ENCODE data around the gene E2F6.

Gene E2F6

DNA sequence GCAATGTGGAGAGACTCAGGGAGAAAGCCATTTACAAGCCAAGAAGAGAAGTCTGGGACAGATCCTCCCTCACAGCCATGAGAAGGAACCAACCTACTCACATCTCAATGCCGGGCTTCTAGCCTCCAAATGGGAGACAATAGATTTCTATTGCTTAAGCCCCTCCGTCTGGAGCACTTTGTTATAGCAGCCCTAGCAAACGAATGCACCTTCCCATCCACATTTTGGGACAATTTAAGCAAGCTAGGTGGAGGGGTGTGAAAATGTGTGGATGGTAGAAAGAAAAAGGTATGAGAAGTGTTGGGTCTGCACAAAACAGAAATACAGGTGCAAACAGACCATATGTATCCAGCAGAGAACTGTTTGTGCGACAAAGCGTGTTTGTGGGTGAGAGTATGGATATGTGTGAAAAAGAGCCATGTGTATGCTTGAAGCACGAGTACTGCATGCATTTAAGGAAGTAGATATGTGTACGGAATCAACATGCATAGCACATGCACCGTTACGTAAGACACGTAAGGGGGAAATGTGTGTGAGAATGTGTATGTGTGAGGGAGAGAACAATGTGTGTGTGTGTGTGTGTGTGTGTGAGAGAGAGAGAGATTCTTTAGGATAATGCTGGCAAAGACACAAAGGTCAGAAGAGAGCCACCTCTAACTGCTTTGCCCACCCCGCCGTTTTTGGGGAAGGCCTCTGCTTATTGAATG lies 13.1 kb upstream of the E2F6 start:
- CTCF ChIA-PET = interaction anchor here (9.3 kb wide), 1 partner anchor 105 kb away, joined by 141 read pairs; no protein-coding TSS in a partner anchor
- DNase-seq (ENCODE audit: low spot score) = no peak
- TF ChIP-seq, protein P1, sequence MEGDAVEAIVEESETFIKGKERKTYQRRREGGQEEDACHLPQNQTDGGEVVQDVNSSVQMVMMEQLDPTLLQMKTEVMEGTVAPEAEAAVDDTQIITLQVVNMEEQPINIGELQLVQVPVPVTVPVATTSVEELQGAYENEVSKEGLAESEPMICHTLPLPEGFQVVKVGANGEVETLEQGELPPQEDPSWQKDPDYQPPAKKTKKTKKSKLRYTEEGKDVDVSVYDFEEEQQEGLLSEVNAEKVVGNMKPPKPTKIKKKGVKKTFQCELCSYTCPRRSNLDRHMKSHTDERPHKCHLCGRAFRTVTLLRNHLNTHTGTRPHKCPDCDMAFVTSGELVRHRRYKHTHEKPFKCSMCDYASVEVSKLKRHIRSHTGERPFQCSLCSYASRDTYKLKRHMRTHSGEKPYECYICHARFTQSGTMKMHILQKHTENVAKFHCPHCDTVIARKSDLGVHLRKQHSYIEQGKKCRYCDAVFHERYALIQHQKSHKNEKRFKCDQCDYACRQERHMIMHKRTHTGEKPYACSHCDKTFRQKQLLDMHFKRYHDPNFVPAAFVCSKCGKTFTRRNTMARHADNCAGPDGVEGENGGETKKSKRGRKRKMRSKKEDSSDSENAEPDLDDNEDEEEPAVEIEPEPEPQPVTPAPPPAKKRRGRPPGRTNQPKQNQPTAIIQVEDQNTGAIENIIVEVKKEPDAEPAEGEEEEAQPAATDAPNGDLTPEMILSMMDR (conservative IDR thresholded peaks at IDR 0.05; ENCODE audit: low read depth) = no peak
- H3K27ac ChIP-seq = no peak overlapping the region
- POLR2A ChIA-PET (ENCODE audit: low non-redundant PET) = no interaction called here

DNA sequence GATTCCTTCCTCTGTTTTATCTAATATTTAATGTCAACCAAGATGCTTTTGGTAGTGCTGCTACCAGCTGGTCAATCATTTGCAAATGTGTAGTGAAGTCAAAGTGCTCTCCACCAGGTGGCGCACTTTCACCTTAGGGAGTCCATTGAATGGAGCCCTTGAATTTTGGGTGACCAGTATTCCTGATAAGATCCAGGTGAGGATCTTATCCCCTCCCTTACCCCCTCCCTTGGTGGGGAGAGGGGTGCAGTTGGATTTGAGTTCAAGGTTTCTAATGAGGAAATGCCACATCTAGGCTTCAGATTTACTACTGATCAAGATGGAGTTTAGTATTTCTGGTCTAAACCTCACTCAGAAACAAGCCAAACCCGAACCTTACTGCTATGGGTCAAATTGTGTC lies 12.0 kb upstream of the E2F6 start:
- no peak overlapping the region for H3K27ac ChIP-seq
- CTCF ChIA-PET = interaction anchor here (0.6 to 9.3 kb wide), 11 partner anchors 9 to 707 kb away, joined by 3 to 141 read pairs (median 3); partner anchors contain the start of gene GREB1
- POLR2A ChIA-PET (ENCODE audit: low non-redundant PET) = no interaction called here
- peak; percentile 67 for DNase-seq (ENCODE audit: low spot score)
- TF ChIP-seq, protein P1 (conservative IDR thresholded peaks at IDR 0.05; ENCODE audit: low read depth) = peak; percentile 86

DNA sequence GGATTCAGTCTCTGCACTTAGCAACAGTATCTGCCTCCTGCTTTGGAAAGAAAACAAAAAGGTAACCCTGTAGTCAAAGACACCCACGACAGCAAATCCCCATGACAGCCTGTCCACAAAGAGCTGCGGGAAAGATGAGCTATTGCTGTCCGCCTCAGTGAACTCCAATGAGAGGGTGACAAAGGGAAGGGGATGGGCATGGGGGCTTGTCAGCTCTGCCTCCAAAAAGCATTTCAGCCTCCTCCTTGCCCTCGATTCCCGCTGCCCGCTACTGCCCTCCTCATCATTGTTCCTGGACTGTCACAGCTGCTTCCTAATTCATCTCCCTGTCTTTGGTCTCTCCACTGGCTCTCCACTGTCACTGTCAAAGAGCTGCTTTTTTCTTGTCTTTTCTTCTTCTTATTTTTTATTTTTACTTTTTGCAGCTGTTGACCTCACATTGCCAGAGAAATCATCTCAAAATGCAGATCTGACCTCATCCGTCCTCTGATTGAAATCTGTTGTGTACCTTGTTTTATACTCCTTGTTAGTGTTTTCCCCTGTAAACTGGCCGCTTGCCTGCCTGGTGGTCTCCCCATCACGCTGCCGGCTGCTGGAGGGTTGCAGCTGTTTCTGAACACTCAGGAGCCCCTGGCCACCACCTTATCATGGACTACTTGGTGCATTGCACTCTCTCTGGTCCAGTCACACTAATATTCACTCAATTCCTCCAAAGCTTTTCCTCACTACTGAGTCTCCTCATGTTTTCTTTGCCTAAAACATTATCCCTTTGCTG lies 7.9 kb upstream of the E2F6 start:
- no peak for DNase-seq (ENCODE audit: low spot score)
- CTCF ChIA-PET = interaction anchor here (1.6 to 3.3 kb wide), 2 partner anchors 109 to 111 kb away, joined by 10 to 18 read pairs; no protein-coding TSS in a partner anchor
- no peak overlapping the region for H3K27ac ChIP-seq
- TF ChIP-seq, protein P1 (conservative IDR thresholded peaks at IDR 0.05; ENCODE audit: low read depth) = no peak
- POLR2A ChIA-PET (ENCODE audit: low non-redundant PET) = no interaction called here

DNA sequence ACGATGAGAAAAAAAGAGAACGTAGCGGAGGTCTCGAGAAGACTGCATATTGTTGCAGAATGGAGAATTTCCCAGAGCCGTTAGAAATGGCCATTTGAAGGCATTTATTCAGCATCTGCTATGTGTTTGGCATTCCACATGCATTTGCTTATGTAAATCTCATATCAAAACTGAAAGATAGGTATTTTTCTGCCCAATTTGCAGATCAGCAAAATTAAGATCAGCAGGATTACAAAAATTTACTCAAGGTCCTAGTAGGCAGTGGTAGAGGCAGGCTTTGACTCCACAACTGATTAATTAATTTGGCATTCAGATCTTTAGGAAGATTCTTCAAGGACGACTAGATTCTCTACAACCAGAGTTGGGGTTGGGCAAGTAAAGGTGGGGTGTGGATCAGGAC lies 1.8 kb upstream of the E2F6 start:
- H3K27ac ChIP-seq = no peak overlapping the region
- ChIA-PET POLR2A (ENCODE audit: low non-redundant PET) (interaction anchor here (0.6 kb wide), 1 partner anchor 21 kb away, joined by 4 read pairs; no protein-coding TSS in a partner anchor), CTCF (interaction anchor here (1.1 to 1.7 kb wide), 2 partner anchors 115 to 116 kb away, joined by 4 to 6 read pairs; no protein-coding TSS in a partner anchor)
- no peak for DNase-seq (ENCODE audit: low spot score)
- TF ChIP-seq, protein P1 (conservative IDR thresholded peaks at IDR 0.05; ENCODE audit: low read depth) = no peak

DNA sequence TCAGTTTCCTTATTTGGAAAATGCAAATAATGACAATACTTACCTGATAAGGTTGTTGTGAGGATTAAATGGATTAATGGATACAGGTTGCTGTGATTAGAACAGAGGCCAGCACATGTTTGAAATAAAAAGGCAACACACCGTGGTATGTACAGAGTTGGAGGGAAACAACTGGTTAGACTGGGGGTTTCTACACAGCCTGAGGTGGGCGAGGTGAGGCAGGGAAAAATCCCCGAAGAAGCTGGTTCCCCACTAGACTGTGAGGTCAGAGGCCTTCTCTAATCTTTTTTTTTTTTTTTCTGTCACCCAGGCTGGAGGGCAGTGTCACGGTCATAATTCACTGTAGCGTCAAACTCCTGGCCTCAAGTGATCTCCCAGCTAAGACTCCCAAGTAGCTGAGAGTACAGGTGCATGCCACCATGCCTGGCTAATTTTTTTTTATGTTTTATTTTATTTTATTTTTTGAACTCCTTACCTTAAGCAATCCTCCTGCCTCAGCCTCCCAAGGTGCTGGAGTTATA lies 1.2 kb upstream of the E2F6 start:
- no peak overlapping the region for H3K27ac ChIP-seq
- ChIA-PET CTCF (interaction anchor here (1.1 to 1.7 kb wide), 4 partner anchors 20 to 118 kb away, joined by 3 to 6 read pairs (median 4); no protein-coding TSS in a partner anchor), POLR2A (ENCODE audit: low non-redundant PET) (interaction anchor here (0.6 kb wide), 1 partner anchor 22 kb away, joined by 4 read pairs; no protein-coding TSS in a partner anchor)
- TF ChIP-seq, protein P1 (conservative IDR thresholded peaks at IDR 0.05; ENCODE audit: low read depth) = no peak
- DNase-seq (ENCODE audit: low spot score) = no peak
